GM12878 (cell line): ENCODE results near the gene NRBP1. TPM values are rescaled to one million over a fixed set of nuclear protein-coding genes. Genes with fewer than 3 reads are reported as not detected.

Source experiments
- ATAC-seq: fragments of 200-7000 bp; cut with Tn5 transposase; 3 replicates; pipeline ENCODE4 v1.9.1; 2020; ENCODE audit warnings: mild to moderate bottlenecking, moderate library complexity
- BruUV-seq: library from RNA; stranded (reverse); fragments of 400-500 nt; replicated peaks from 2 replicates; lab custom pipeline; 2021; lab: Mats Ljungman, UMichigan
- CTCF ChIA-PET: fragments of 300-600 bp; sonication (Branson Sonifier 250); formaldehyde crosslinking; extraction: SDS; loops from one replicate; lab custom pipeline; 2021; ENCODE audit warnings: inconsistent platforms; lab: Yijun Ruan, JAX
- POLR2A ChIA-PET: fragments of 350-600 bp; formaldehyde crosslinking; extraction: SDS; loops from one replicate; lab custom pipeline; 2021; ENCODE audit warnings: inconsistent platforms; lab: Charles Lee
- RAD21 ChIA-PET: fragments of 300-600 bp; sonication (Branson Sonifier 250); formaldehyde crosslinking; loops from one replicate; lab custom pipeline; 2023; ENCODE audit warnings: antibody characterized with exemption; ENCODE audit not compliant: unreplicated experiment; lab: Charles Lee
- SMC1A ChIA-PET: fragments of 300-600 bp; sonication (Branson Sonifier 250); formaldehyde crosslinking; loops from one replicate; lab custom pipeline; 2023; ENCODE audit not compliant: unreplicated experiment, uncharacterized antibody; lab: Charles Lee
- DNase-seq: peaks from one replicate; pipeline ENCODE4 v3.0.0-alpha.2; 2011; ENCODE audit warnings: low read depth, low spot score
- FAIRE-seq: peaks from 3 replicates; lab custom pipeline; 2011; peaks lifted over from hg19 to GRCh38; lab: Jason Lieb, UNC
- H2AFZ ChIP-seq: 2 replicates; pipeline ENCODE4 v1.6.0; 2011; ENCODE audit warnings: low read depth, low read length, control low read depth; ENCODE audit not compliant: control insufficient read depth
- H3K27ac ChIP-seq: 2 replicates; pipeline ENCODE4 v1.5.1; 2011; ENCODE audit warnings: control low read depth; ENCODE audit not compliant: control insufficient read depth, insufficient read depth
- H3K27me3 ChIP-seq, 2 experiments: replicated peaks in 1 of 2; 2 replicates each; pipeline versions ENCODE4 v1.6.0 to v1.6.1; 2011; ENCODE audit warnings: low read length in 1 of 2; ENCODE audit not compliant: control insufficient read depth in 2 of 2, insufficient read depth in 2 of 2
- H3K36me3 ChIP-seq, 2 experiments: 2 replicates each; pipeline ENCODE4 v1.5.1; 2011; ENCODE audit warnings: low read length in 1 of 2; ENCODE audit not compliant: control insufficient read depth in 2 of 2, insufficient read depth in 2 of 2
- H3K4me1 ChIP-seq: 2 replicates; pipeline ENCODE4 v1.6.1; 2011; ENCODE audit warnings: mild to moderate bottlenecking, low read length, moderate library complexity, mixed read lengths; ENCODE audit not compliant: control insufficient read depth, insufficient read depth
- H3K4me2 ChIP-seq: 2 replicates; pipeline ENCODE4 v1.6.0; 2011; ENCODE audit warnings: control low read depth; ENCODE audit not compliant: control insufficient read depth, insufficient read depth
- H3K4me3 ChIP-seq: fragments of 200-600 bp; sonication (generic); 2 replicates; pipeline ENCODE4 v1.5.1; 2016
- H3K79me2 ChIP-seq: 2 replicates; pipeline ENCODE4 v1.6.0; 2011; ENCODE audit warnings: low read length; ENCODE audit not compliant: control insufficient read depth, insufficient read depth
- H3K9ac ChIP-seq: 2 replicates; pipeline ENCODE4 v1.8.0; 2011; ENCODE audit warnings: low read length, control low read depth, mixed read lengths; ENCODE audit not compliant: control insufficient read depth, insufficient read depth
- H3K9me3 ChIP-seq: replicated peaks from 3 replicates; pipeline ENCODE4 v1.5.1; 2011; ENCODE audit warnings: mild to moderate bottlenecking, low read length; ENCODE audit not compliant: control insufficient read depth, insufficient read depth
- H4K20me1 ChIP-seq: 2 replicates; pipeline ENCODE4 v1.6.0; 2011; ENCODE audit not compliant: control insufficient read depth, insufficient read depth
- BCL11A ChIP-seq: IDR thresholded peaks from 2 replicates; pipeline ENCODE4 v1.6.1; 2011; ENCODE audit warnings: low read depth, low read length
- CBX5 ChIP-seq: sonication (generic); IDR thresholded peaks from 2 replicates; pipeline ENCODE4 v1.6.1; 2016; ENCODE audit warnings: low read depth, moderate library complexity, mild to moderate bottlenecking, inconsistent platforms
- CHD4 ChIP-seq: fragments of 200-600 bp; sonication (generic); IDR thresholded peaks from 2 replicates; pipeline ENCODE4 v1.6.1; 2016; ENCODE audit warnings: mild to moderate bottlenecking
- CREB1 ChIP-seq: IDR thresholded peaks from 2 replicates; pipeline ENCODE4 v1.6.1; 2012; ENCODE audit warnings: low read depth, mild to moderate bottlenecking, inconsistent platforms
- EGR1 ChIP-seq, 2 experiments: IDR thresholded peaks; 1 replicate in 1 of 2; 2 replicates in 1 of 2; pipeline ENCODE4 v1.6.1; 2011 to 2012; ENCODE audit warnings: low read depth in 2 of 2, low read length in 2 of 2, borderline replicate concordance in 1 of 2, mild to moderate bottlenecking in 1 of 2, moderate library complexity in 1 of 2
- KDM1A ChIP-seq: fragments of 200-600 bp; sonication (generic); IDR thresholded peaks from 2 replicates; pipeline ENCODE4 v1.6.1; 2016; ENCODE audit warnings: borderline replicate concordance
- NFIC ChIP-seq: IDR thresholded peaks from 2 replicates; pipeline ENCODE4 v1.6.1; 2012; ENCODE audit warnings: low read depth, mild to moderate bottlenecking, inconsistent platforms, low read length, moderate library complexity
- NFYB ChIP-seq: IDR thresholded peaks from 2 replicates; pipeline ENCODE4 v1.6.1; 2011; ENCODE audit warnings: low read depth, mild to moderate bottlenecking, low read length, improper control_type of control experiment, moderate library complexity; ENCODE audit not compliant: insufficient read depth
- NR2C1 ChIP-seq: fragments of 450-650 bp; IDR thresholded peaks from 2 replicates; pipeline ENCODE4 v1.6.1; 2017; ENCODE audit warnings: antibody characterized with exemption, mild to moderate bottlenecking, moderate library complexity
- NR2C2 ChIP-seq: IDR thresholded peaks from 2 replicates; pipeline ENCODE4 v1.6.1; 2011; ENCODE audit warnings: borderline replicate concordance, low read depth; ENCODE audit not compliant: control insufficient read depth, insufficient read length
- NRF1 ChIP-seq: conservative IDR thresholded peaks from 2 replicates; pipeline ENCODE4 v1.6.1; 2011; ENCODE audit warnings: mild to moderate bottlenecking, low read depth, low read length, improper control_type of control experiment
- PAX5 ChIP-seq: IDR thresholded peaks from 2 replicates; pipeline ENCODE4 v1.6.1; 2011; ENCODE audit warnings: low read depth, low read length, borderline replicate concordance
- RB1 ChIP-seq: fragments of 450-650 bp; formaldehyde crosslinking; IDR thresholded peaks from 2 replicates; pipeline ENCODE4 v1.6.1; 2017; ENCODE audit warnings: mild to moderate bottlenecking, borderline replicate concordance
- RFX5 ChIP-seq: IDR thresholded peaks from 2 replicates; pipeline ENCODE4 v1.6.1; 2011; ENCODE audit warnings: low read depth, low read length, improper control_type of control experiment
- RUNX3 ChIP-seq: IDR thresholded peaks from 2 replicates; pipeline ENCODE4 v1.6.1; 2012; ENCODE audit warnings: low read length, inconsistent platforms
- TBL1XR1 ChIP-seq: IDR thresholded peaks from 2 replicates; pipeline ENCODE4 v1.6.1; 2012; ENCODE audit warnings: low read depth, low read length, improper control_type of control experiment
- USF2 ChIP-seq: IDR thresholded peaks from 2 replicates; pipeline ENCODE4 v1.6.1; 2011; ENCODE audit warnings: low read depth, low read length, improper control_type of control experiment, borderline replicate concordance
- YY1 ChIP-seq: IDR thresholded peaks from 2 replicates; pipeline ENCODE4 v1.6.1; 2011; ENCODE audit warnings: low read depth, mild to moderate bottlenecking, low read length
- ZBTB33 ChIP-seq: fragments of 450-650 bp; IDR thresholded peaks from 2 replicates; pipeline ENCODE4 v1.6.1; 2017; ENCODE audit warnings: mild to moderate bottlenecking
- ZNF217 ChIP-seq: fragments of 450-650 bp; IDR thresholded peaks from 2 replicates; pipeline ENCODE4 v1.6.1; 2017; ENCODE audit warnings: antibody characterized with exemption, mild to moderate bottlenecking
- ZNF274 ChIP-seq: IDR thresholded peaks from one replicate; pipeline ENCODE4 v1.8.0; 2011; ENCODE audit not compliant: insufficient read length, insufficient read depth
- WGBS: methylation state at CpG from one replicate; pipeline ENCODE4 v1.1.6; 2016; ENCODE audit warnings: low lambda C conversion rate; ENCODE audit not compliant: insufficient replicate concordance, insufficient coverage; ENCODE audit errors: missing lambda C conversion rate; 5-methylcytosine and 5-hydroxymethylcytosine counted together
- in situ Hi-C: fragments of 300-500 bp; cut with MboI; formaldehyde crosslinking; loops from 9 replicates; pipeline ENCODE4 v1.14.3; 2018; ENCODE audit warnings: mixed read lengths
- intact Hi-C: fragments of 100-400 bp; cut with micrococcal nuclease; formaldehyde crosslinking; loops from one replicate; pipeline ENCODE4 v1.14.2; 2022; ENCODE audit not compliant: unreplicated experiment
- polyA plus RNA-seq, 11 experiments: library from polyadenylated mRNA; depleted of rRNA in 4 of 11; unstranded in 6 of 11; stranded (reverse) in 5 of 11; fragments of >200 nt; fragmentation: Nextera tagmentation in 4 of 11; fragmentation: Illumina TruSeq in 1 of 11; extraction: Ambion mirVana in 4 of 11; extraction: Trizol in 1 of 11; gene quantifications; 1 replicate in 1 of 11; 2 replicates in 10 of 11; pipeline versions ENCODE4 v1.2.1 to v1.2.3, GENCODE V29; 2011 to 2016; ENCODE audit warnings: inconsistent platforms in 2 of 11, missing spikeins in 2 of 11, low read depth in 1 of 11
- total RNA-seq, 4 experiments: library from RNA; depleted of rRNA in 3 of 4; stranded (reverse); fragments of >200 nt in 3 of 4; fragmentation: Illumina TruSeq in 1 of 4; extraction: Trizol in 1 of 4; gene quantifications; 2 replicates each; pipeline versions ENCODE4 v1.2.1 to v1.2.3, GENCODE V29; 2013 to 2021
- TF ChIP-seq, protein P1 (sequence below): fragments of 450-650 bp; IDR thresholded peaks from 2 replicates; pipeline ENCODE4 v1.6.1; 2016; ENCODE audit warnings: mild to moderate bottlenecking

NRBP1 gene
- total and polyA plus RNA-seq, 10 of the 15 experiments (the other 5 are each of a cell fraction or from before 2014, with no cell fraction given) = 5.7 to 136 (median 66.1) TPM

- peaks cover 3 to 6% of the 10 kb centered on the region in 2 experiments; a peak in 2 of 4 replicates for H3K36me3 ChIP-seq
- peak overlapping the region; percentile 91 for H3K9ac ChIP-seq
- peak overlapping the region; percentile 85 for H3K27ac ChIP-seq
- POLR2A ChIA-PET = interaction anchor here (0.6 to 5.8 kb wide), 14 partner anchors 10 to 200 kb away, joined by 3 to 71 read pairs (median 4); partner anchors contain the start of genes CCDC121, EIF2B4, GPN1 and GTF3C2
- FAIRE-seq (no peak), DNase-seq (no peak), ATAC-seq (peak; percentile 88)
- H3K4me2 ChIP-seq = peak overlapping the region; percentile 97
- BruUV-seq = no TSS peak
- no peaks in the 10 kb centered on the region for H3K4me1 ChIP-seq
- H4K20me1 ChIP-seq = no peaks in the 10 kb centered on the region
- peak overlapping the region; percentile 93 for H2AFZ ChIP-seq
- peak overlapping the region; percentile 97 for H3K4me3 ChIP-seq
- H3K27me3 ChIP-seq = no peaks in the 10 kb centered on the region
- RAD21 ChIA-PET = interaction anchor here (0.8 to 3.3 kb wide), 11 partner anchors 20 to 254 kb away, joined by 3 to 29 read pairs (median 4); partner anchors contain the start of genes EIF2B4, MPV17, PPM1G and ZNF513
- CTCF ChIA-PET = interaction anchor here (0.7 to 5.8 kb wide), 11 partner anchors 17 to 254 kb away, joined by 3 to 52 read pairs (median 5); partner anchors contain the start of genes EIF2B4, GTF3C2, PPM1G and SNX17
- H3K9me3 ChIP-seq = no peaks in the 10 kb centered on the region
- SMC1A ChIA-PET = interaction anchor here (0.6 to 4.9 kb wide), 14 partner anchors 8 to 377 kb away, joined by 3 to 20 read pairs (median 3); partner anchors contain the start of genes MPV17 and PPM1G
- H3K79me2 ChIP-seq = peaks cover 36% of the 10 kb centered on the region
- intact Hi-C loops = loop anchor here (2.0 kb wide), 1 partner anchor 20 kb away; the partner anchor contains the start of gene PPM1G
- WGBS = 1% methylated on average over 33 of the region's 51 CpGs
- in situ Hi-C loops = no loop called here
- TF ChIP-seq EGR1 (IDR thresholded peaks at IDR 0.05; ENCODE audit: borderline replicate concordance in 1 of 2, low read depth in 2 of 2, low read length in 2 of 2) (peak in 1 of 2 experiments; percentile 88; a peak in 2 of 3 replicates), BCL11A (no peak), NFIC (no peak), NR2C2 (no peak), RFX5 (no peak), CHD4 (no peak), ZNF274 (no peak), YY1 (no peak), NRF1 (peak; percentile 73), KDM1A (no peak), USF2 (no peak), RB1 (peak; percentile 74; the same call in 1 of the 2 replicates), ZBTB33 (no peak), NFYB (no peak), RUNX3 (no peak), NR2C1 (no peak), TBL1XR1 (no peak), CBX5 (no peak), CREB1 (no peak), PAX5 (no peak), ZNF217 (no peak)
- TF ChIP-seq, protein P1, sequence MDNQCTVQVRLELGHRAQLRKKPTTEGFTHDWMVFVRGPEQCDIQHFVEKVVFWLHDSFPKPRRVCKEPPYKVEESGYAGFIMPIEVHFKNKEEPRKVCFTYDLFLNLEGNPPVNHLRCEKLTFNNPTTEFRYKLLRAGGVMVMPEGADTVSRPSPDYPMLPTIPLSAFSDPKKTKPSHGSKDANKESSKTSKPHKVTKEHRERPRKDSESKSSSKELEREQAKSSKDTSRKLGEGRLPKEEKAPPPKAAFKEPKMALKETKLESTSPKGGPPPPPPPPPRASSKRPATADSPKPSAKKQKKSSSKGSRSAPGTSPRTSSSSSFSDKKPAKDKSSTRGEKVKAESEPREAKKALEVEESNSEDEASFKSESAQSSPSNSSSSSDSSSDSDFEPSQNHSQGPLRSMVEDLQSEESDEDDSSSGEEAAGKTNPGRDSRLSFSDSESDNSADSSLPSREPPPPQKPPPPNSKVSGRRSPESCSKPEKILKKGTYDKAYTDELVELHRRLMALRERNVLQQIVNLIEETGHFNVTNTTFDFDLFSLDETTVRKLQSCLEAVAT = no peak
Measured at GRCh38 chr2:27428978-27429541, 629 bp downstream of the NRBP1 start.
